ENCODE data around the gene NCKAP5.

GRCh38 chr2:132904142-132904842, 664.0 kb downstream of the NCKAP5 start:
- TF ChIP-seq EZH2 (IDR thresholded peaks at IDR 0.05; ENCODE audit: low read length, unreplicated experiment): no peak
- no peak for TF ChIP-seq CTCF (conservative IDR thresholded peaks at IDR 0.05; ENCODE audit: low read depth, low read length)

Data from PC-3 (cell line).